Liver (tissue), 9 donors: ENCODE data around the gene NDUFAB1. TPM values are rescaled to one million over a fixed set of nuclear protein-coding genes. Genes with fewer than 3 reads are reported as not detected.
"Not testable (repeated sequence)": the region's sequence is repeated elsewhere in the genome, so short reads cannot be mapped to it uniquely, and the experiment has no call there.

Experiments used
- DNase-seq: peaks from one replicate; pipeline ENCODE4 v3.0.0-alpha.2; 2017; ENCODE audit warnings: low spot score
- H3K27ac ChIP-seq, 2 donors: one replicate each; pipeline ENCODE4 v1.7.0; 2013; ENCODE audit warnings: inconsistent platforms in 2 of 2, low read length in 2 of 2, control low read depth in 1 of 2, low read depth in 1 of 2, mild to moderate bottlenecking in 1 of 2
- H3K27me3 ChIP-seq, 4 donors: one replicate each; pipeline versions ENCODE4 v1.6.1 to v1.7.0; 2013; ENCODE audit warnings: low read length in 3 of 4, inconsistent platforms in 1 of 4, mild to moderate bottlenecking in 1 of 4, moderate library complexity in 1 of 4; ENCODE audit not compliant: control insufficient read depth in 4 of 4, insufficient read depth in 4 of 4
- H3K36me3 ChIP-seq, 4 donors: one replicate each; pipeline versions ENCODE4 v1.6.1 to v1.7.0; 2013; ENCODE audit warnings: low read length in 3 of 4, mild to moderate bottlenecking in 3 of 4, low read depth in 1 of 4, moderate library complexity in 1 of 4; ENCODE audit not compliant: control insufficient read depth in 4 of 4, insufficient read depth in 3 of 4
- H3K4me1 ChIP-seq, 4 donors: one replicate each; pipeline versions ENCODE4 v1.6.1 to v1.7.0; 2013; ENCODE audit warnings: low read length in 3 of 4, mild to moderate bottlenecking in 3 of 4, moderate library complexity in 1 of 4; ENCODE audit not compliant: control insufficient read depth in 4 of 4, insufficient read depth in 4 of 4
- H3K4me3 ChIP-seq, 3 donors: one replicate each; pipeline versions ENCODE4 v1.6.1 to v1.7.0; 2013; ENCODE audit warnings: low read length in 3 of 3, control low read depth in 1 of 3, low read depth in 1 of 3, mild to moderate bottlenecking in 1 of 3
- H3K9ac ChIP-seq, 2 donors: one replicate each; pipeline ENCODE4 v1.7.0; 2013; ENCODE audit warnings: low read length in 2 of 2, mild to moderate bottlenecking in 2 of 2, moderate library complexity in 2 of 2, control low read depth in 1 of 2, low read depth in 1 of 2
- H3K9me3 ChIP-seq, 4 donors: one replicate each; pipeline versions ENCODE4 v1.6.1 to v1.7.0; 2013; ENCODE audit warnings: low read length in 3 of 4; ENCODE audit not compliant: control insufficient read depth in 4 of 4
- ATF3 ChIP-seq: IDR thresholded peaks from 2 replicates; pipeline ENCODE4 v1.6.1; 2016; ENCODE audit warnings: antibody characterized with exemption
- FOXA1 ChIP-seq: IDR thresholded peaks from 2 replicates; pipeline ENCODE4 v1.6.1; 2016; ENCODE audit warnings: antibody characterized with exemption
- FOXA2 ChIP-seq: IDR thresholded peaks from 2 replicates; pipeline ENCODE4 v1.6.1; 2016; ENCODE audit warnings: antibody characterized with exemption
- GABPA ChIP-seq, 2 donors: IDR thresholded peaks in 1 of 2; conservative IDR thresholded peaks in 1 of 2; 2 replicates each; pipeline ENCODE4 v1.6.1; 2016; ENCODE audit warnings: antibody characterized with exemption in 2 of 2, mild to moderate bottlenecking in 1 of 2, moderate library complexity in 1 of 2
- HNF4A ChIP-seq, 2 donors: conservative IDR thresholded peaks; 2 replicates each; pipeline ENCODE4 v1.6.1; 2016; ENCODE audit warnings: antibody characterized with exemption in 2 of 2, mild to moderate bottlenecking in 2 of 2
- HNF4G ChIP-seq: IDR thresholded peaks from 2 replicates; pipeline ENCODE4 v1.6.1; 2016; ENCODE audit warnings: antibody characterized with exemption
- JUND ChIP-seq, 2 donors: IDR thresholded peaks; 2 replicates each; pipeline ENCODE4 v1.6.1; 2016; ENCODE audit warnings: antibody characterized with exemption in 2 of 2
- MAX ChIP-seq: IDR thresholded peaks from 2 replicates; pipeline ENCODE4 v1.6.1; 2016; ENCODE audit warnings: antibody characterized with exemption
- NR2F2 ChIP-seq: IDR thresholded peaks from 2 replicates; pipeline ENCODE4 v1.6.1; 2016; ENCODE audit warnings: antibody characterized with exemption
- RAD21 ChIP-seq, 2 donors: IDR thresholded peaks; 2 replicates each; pipeline ENCODE4 v1.6.1; 2016; ENCODE audit warnings: antibody characterized with exemption in 2 of 2, mild to moderate bottlenecking in 2 of 2
- RXRA ChIP-seq, 2 donors: IDR thresholded peaks; 2 replicates each; pipeline ENCODE4 v1.6.1; 2017 to 2018; ENCODE audit warnings: antibody characterized with exemption in 2 of 2, mild to moderate bottlenecking in 1 of 2
- SP1 ChIP-seq: IDR thresholded peaks from 2 replicates; pipeline ENCODE4 v1.6.1; 2018; ENCODE audit warnings: antibody characterized with exemption, mild to moderate bottlenecking
- YY1 ChIP-seq: IDR thresholded peaks from 2 replicates; pipeline ENCODE4 v1.6.1; 2016; ENCODE audit warnings: antibody characterized with exemption, mild to moderate bottlenecking
- WGBS: extraction: QIAGEN DNeasy Blood & Tissue Kit; methylation state at CpG from one replicate; pipeline ENCODE4 v1.1.7; 2013; 5-methylcytosine and 5-hydroxymethylcytosine counted together
- polyA plus RNA-seq, 2 donors: library from polyadenylated mRNA; stranded (reverse) in 1 of 2; unstranded in 1 of 2; fragments of 200-250 nt in 1 of 2; fragments of >200 nt in 1 of 2; fragmentation: Nextera tagmentation in 1 of 2; extraction: Ambion mirVana in 1 of 2; gene quantifications; one replicate each; pipeline versions ENCODE4 v1.2.1 to v1.2.3, GENCODE V29; 2013 to 2015
- total RNA-seq, 2 donors: library from RNA; depleted of rRNA; stranded (reverse); fragments of >200 nt; gene quantifications; one replicate each; pipeline ENCODE4 v1.2.3, GENCODE V29; 2014
- TF ChIP-seq, protein P1 (sequence below): IDR thresholded peaks from 2 replicates; pipeline ENCODE4 v1.6.1; 2016; ENCODE audit warnings: antibody characterized with exemption, mild to moderate bottlenecking
- TF ChIP-seq, protein P2 (sequence below): IDR thresholded peaks from 2 replicates; pipeline ENCODE4 v1.6.1; 2016; ENCODE audit warnings: antibody characterized with exemption
- donor health status: healthy.
- donor health status: healthy.
- donor health status: healthy.
- donor health status: healthy.
- donor health status: healthy.

The NDUFAB1 gene
- total and polyA plus RNA-seq, 4 donors, result 47.4 to 263 (median 149) TPM

GRCh38 chr16:23634461-23635036 is 38.4 kb upstream of the NDUFAB1 start (continued):
- TF ChIP-seq, protein P1, sequence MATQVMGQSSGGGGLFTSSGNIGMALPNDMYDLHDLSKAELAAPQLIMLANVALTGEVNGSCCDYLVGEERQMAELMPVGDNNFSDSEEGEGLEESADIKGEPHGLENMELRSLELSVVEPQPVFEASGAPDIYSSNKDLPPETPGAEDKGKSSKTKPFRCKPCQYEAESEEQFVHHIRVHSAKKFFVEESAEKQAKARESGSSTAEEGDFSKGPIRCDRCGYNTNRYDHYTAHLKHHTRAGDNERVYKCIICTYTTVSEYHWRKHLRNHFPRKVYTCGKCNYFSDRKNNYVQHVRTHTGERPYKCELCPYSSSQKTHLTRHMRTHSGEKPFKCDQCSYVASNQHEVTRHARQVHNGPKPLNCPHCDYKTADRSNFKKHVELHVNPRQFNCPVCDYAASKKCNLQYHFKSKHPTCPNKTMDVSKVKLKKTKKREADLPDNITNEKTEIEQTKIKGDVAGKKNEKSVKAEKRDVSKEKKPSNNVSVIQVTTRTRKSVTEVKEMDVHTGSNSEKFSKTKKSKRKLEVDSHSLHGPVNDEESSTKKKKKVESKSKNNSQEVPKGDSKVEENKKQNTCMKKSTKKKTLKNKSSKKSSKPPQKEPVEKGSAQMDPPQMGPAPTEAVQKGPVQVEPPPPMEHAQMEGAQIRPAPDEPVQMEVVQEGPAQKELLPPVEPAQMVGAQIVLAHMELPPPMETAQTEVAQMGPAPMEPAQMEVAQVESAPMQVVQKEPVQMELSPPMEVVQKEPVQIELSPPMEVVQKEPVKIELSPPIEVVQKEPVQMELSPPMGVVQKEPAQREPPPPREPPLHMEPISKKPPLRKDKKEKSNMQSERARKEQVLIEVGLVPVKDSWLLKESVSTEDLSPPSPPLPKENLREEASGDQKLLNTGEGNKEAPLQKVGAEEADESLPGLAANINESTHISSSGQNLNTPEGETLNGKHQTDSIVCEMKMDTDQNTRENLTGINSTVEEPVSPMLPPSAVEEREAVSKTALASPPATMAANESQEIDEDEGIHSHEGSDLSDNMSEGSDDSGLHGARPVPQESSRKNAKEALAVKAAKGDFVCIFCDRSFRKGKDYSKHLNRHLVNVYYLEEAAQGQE, result no peak
- TF ChIP-seq FOXA2 (no peak), HNF4A (conservative IDR thresholded peaks at IDR 0.05) (no peak)
- TF ChIP-seq, protein P2, sequence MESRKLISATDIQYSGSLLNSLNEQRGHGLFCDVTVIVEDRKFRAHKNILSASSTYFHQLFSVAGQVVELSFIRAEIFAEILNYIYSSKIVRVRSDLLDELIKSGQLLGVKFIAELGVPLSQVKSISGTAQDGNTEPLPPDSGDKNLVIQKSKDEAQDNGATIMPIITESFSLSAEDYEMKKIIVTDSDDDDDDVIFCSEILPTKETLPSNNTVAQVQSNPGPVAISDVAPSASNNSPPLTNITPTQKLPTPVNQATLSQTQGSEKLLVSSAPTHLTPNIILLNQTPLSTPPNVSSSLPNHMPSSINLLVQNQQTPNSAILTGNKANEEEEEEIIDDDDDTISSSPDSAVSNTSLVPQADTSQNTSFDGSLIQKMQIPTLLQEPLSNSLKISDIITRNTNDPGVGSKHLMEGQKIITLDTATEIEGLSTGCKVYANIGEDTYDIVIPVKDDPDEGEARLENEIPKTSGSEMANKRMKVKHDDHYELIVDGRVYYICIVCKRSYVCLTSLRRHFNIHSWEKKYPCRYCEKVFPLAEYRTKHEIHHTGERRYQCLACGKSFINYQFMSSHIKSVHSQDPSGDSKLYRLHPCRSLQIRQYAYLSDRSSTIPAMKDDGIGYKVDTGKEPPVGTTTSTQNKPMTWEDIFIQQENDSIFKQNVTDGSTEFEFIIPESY, result no peak

GRCh38 chr16:23631874-23632273 is 35.8 kb upstream of the NDUFAB1 start:
- DNase-seq, H3K9ac ChIP-seq, H3K9me3 ChIP-seq, H3K27ac ChIP-seq, H3K4me3 ChIP-seq, H3K27me3 ChIP-seq, H3K4me1 ChIP-seq: not testable (repeated sequence)
- peaks cover 4 to 39% (median 24%) of the 10 kb centered on the region in 4 donors for H3K36me3 ChIP-seq
- 96% methylated on average over 3 of the region's 3 CpGs for WGBS

DNA sequence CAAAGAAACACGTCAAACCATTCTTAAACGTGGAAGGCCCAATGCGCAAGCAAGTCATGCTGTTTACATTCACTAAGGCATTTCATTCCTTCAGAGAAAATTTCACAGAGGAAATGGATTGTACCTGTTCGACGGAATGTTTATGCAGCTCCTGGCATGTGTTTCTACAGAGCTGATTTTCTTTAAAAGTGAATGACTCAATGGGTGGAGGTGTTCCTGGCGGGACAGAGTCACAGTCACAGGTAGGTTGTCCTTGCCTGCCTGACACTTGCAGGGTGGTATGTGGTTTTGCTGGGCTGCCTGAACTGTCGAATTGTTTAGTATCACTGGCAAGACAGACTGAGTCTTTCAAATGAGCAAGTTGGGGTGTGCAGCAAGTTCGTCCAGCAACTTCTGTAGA is 33.4 kb upstream of the NDUFAB1 start:
- WGBS, result 95% methylated on average over 8 of the region's 8 CpGs
- no peaks in the 10 kb centered on the region for H3K9me3 ChIP-seq
- DNase-seq, result no peak
- H3K27me3 ChIP-seq, result no peaks in the 10 kb centered on the region
- no peaks in the 10 kb centered on the region for H3K4me1 ChIP-seq
- no peak overlapping the region for H3K27ac ChIP-seq
- H3K4me3 ChIP-seq, result no peak overlapping the region
- no peak for TF ChIP-seq RAD21 (IDR thresholded peaks at IDR 0.05)
- peaks cover 8 to 42% (median 19%) of the 10 kb centered on the region in 4 donors for H3K36me3 ChIP-seq
- no peak overlapping the region for H3K9ac ChIP-seq

DNA sequence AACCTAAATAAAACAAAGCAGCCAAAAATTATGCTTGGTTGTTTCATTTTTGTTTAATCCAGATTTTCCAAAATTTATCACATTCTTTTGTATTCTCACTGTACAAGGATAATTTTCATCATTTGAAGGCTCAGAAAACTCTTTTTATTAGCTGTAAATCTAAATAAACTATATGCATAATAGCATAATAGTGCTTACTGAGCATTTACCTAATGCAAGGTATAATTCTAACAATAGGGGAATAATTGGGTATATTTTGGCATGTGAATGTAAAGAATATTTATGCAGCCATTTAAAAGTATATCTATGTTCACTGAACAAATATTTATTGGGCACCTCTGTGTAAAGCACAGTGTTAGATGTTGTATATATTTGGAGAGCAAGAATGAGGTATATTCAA is 28.0 kb upstream of the NDUFAB1 start:
- Histone ChIP-seq H3K36me3 (peaks cover 20 to 57% (median 42%) of the 10 kb centered on the region in 4 donors), H3K27ac (no peak overlapping the region), H3K9me3 (no peaks in the 10 kb centered on the region)
- TF ChIP-seq, protein P2, result no peak
- TF ChIP-seq YY1 (no peak), JUND (IDR thresholded peaks at IDR 0.05) (no peak), GABPA (IDR thresholded peaks at IDR 0.05 in 1 of 2, conservative IDR thresholded peaks at IDR 0.05 in 1 of 2) (no peak), FOXA1 (no peak), ATF3 (no peak), RXRA (IDR thresholded peaks at IDR 0.05) (no peak), NR2F2 (no peak), MAX (no peak), HNF4A (conservative IDR thresholded peaks at IDR 0.05) (no peak), FOXA2 (no peak), SP1 (no peak), RAD21 (IDR thresholded peaks at IDR 0.05) (no peak), HNF4G (no peak)

More for the DNA sequence above, 28.0 kb upstream of the NDUFAB1 start:
- Histone ChIP-seq H3K4me1 (no peaks in the 10 kb centered on the region), H3K9ac (no peak overlapping the region), H3K27me3 (no peaks in the 10 kb centered on the region), H3K4me3 (no peak overlapping the region)
- no peak for DNase-seq
